VCaP (cell line): ENCODE data around the gene CLASP1.

Experiments used
- H3K27ac ChIP-seq: fragments of 450-650 bp; 2 replicates; pipeline ENCODE4 v1.5.1; 2017
- CTCF ChIP-seq: fragments of 450-650 bp; conservative IDR thresholded peaks from 2 replicates; pipeline ENCODE4 v1.5.1; 2017; ENCODE audit warnings: mild to moderate bottlenecking, moderate library complexity

CLASP1 gene

GRCh38 chr2:121297217-121297830 is 351.9 kb downstream of the CLASP1 start:
- no peak overlapping the region for H3K27ac ChIP-seq
- TF ChIP-seq CTCF = peak; percentile 67

- no peak for TF ChIP-seq CTCF
- H3K27ac ChIP-seq = no peak overlapping the region
Observed at GRCh38 chr2:121295911-121296650, 353.2 kb downstream of the CLASP1 start.

DNA sequence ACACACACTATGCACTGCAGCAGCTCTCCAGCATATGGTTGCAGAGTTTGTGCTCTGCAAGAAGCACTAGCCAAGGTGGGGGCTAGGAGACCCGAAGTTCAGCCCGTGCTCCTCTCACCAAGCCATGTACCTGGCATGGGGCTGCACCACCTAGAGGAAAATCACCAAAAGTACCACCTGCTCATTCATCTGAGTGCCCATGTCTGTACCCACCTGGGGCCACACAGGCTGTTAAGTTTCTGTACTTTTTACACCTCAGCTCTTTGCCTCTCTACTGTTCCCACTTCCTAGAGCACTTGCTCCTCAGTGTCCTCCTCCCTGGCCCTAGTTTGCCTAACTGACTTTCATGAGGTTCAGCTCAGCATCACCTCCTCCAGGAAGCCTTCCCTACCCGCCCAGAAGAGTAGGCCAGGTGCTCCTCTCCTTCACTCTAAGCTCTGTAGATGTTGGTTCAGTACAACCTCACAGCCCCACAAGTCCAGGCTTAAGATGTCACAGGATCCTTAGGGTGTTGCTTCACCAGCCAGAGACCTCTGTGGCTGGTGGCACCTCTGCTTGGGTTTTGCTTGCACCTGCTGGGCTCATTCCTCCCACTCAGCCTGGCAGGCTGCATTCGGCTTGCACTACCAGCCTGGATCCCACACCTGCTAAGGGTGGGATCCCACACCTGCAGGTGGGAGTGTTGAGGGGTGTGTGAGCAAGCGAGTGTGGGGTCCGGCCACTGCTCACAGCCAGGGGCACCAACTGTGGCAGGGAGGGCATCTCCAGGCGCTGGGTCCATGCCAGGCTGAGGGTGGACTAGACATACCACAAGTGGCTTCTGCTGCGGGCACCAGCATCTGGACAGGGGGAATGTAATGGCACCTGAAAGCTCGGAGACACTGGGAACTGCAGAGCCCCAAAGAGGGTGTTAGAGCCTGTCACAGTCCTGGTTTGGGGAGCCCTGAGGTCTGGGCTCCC is 354.1 kb downstream of the CLASP1 start:
- no peak overlapping the region for H3K27ac ChIP-seq

DNA sequence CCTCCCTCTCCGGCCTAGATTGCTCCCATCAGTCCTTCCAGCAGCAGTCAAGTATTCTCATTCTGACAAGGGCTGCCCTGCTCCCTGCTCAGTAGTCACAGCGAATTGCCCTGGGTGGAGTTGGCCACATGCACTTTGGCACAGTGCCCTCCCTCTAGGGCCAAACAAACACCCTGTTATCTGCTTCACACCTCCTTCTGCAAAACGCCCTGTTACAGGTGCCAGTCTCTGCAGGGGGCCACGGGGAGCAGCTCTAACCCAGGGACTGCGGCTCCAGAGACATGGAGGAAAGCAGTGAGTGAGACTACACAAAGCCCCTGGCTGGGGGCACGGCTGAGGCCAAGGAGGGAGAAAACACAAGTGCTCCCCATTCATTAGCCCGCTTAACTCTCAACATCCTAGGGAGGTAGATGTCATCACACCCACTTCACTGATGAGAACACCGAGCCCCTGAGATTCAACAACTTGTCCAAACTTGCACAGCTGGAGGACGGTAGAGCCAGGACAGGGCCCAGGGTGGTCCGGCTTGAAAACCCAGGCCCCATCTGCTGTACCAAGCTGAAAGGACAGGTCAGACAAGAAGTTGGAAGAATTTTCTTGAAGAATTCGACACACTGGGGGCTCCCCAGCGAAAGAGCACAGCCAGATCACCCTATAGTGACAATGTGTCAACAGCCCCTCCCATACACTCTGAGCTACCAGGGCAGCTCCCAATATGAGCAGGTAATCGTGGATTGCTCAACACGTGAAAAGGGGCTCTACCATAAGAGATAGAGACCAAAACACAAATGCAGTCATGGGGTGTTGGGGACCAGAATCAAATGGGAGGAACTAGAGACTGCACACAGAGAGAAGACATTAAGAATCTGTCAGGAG is 355.6 kb downstream of the CLASP1 start:
- no peak for TF ChIP-seq CTCF
- H3K27ac ChIP-seq = no peak overlapping the region

More for the DNA sequence above, 354.1 kb downstream of the CLASP1 start:
- TF ChIP-seq CTCF = no peak

GRCh38 chr2:121291251-121291580 is 358.0 kb downstream of the CLASP1 start:
- no peak overlapping the region for H3K27ac ChIP-seq
- TF ChIP-seq CTCF = no peak

GRCh38 chr2:121289271-121289670 is 360.0 kb downstream of the CLASP1 start:
- no peak overlapping the region for H3K27ac ChIP-seq
- no peak for TF ChIP-seq CTCF
